Islet precursor cell (in vitro differentiated cells): ENCODE measurements around the gene DRD3.

Source experiments
- DNase-seq: peaks from one replicate; pipeline ENCODE4 v3.0.0-alpha.2; 2018

DRD3 gene

DNA sequence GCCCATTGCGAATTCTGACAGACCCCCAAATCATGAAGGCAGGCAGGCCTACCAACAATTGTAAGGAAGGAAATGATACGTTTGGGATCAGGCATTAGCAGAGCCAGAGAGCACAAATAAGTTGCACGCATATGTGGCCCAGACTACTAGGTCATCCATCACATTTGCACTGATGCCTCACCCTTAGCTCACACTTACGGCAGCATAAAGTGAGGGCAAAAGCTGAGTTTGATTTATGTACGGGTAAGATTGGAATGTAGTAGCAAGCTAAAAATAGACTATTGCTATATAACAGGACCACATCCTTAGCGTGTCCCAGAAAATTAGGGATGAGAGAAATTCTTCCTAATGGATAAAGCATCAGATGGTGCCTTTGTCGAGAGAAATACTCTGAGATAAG, 63.7 kb downstream of the DRD3 start:
- no peak for DNase-seq

DNA sequence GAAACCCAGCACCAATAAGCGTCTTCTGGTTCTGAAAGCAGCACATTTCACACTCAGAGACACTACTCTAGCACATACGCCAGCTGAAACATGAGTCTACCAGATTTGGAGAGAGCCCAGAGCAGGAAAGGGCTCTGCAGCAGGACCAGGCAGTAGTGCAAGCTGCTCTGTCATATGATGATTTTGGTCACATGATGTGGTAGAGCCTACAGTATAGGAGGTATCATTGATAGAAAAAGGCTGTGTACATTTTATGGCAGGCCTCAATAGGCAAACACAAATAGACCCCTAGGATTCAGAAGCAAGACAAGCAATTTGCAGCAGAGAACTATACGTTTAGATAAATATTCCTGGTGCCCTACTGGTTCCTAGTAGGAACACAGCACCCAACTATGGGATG, 64.1 kb downstream of the DRD3 start:
- DNase-seq, result no peak

DNA sequence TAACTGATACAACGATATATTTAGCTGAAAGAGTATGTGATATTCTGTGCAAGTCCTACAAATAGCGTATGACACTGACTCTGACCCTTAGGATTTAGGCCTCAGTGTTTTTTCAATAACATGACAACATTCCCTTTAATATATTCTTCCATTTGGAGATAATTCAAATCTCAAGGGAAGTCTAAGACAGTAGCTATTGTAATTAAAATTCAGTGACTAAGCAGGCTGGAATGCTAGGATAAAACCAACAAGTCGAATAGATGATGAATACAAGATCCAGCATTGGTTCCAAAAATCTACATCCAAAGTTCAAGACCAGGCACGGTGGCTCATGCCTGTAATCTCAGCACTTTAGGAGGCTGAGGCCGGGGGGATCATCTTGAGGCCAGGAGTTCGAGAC, 66.2 kb downstream of the DRD3 start:
- no peak for DNase-seq

DNA sequence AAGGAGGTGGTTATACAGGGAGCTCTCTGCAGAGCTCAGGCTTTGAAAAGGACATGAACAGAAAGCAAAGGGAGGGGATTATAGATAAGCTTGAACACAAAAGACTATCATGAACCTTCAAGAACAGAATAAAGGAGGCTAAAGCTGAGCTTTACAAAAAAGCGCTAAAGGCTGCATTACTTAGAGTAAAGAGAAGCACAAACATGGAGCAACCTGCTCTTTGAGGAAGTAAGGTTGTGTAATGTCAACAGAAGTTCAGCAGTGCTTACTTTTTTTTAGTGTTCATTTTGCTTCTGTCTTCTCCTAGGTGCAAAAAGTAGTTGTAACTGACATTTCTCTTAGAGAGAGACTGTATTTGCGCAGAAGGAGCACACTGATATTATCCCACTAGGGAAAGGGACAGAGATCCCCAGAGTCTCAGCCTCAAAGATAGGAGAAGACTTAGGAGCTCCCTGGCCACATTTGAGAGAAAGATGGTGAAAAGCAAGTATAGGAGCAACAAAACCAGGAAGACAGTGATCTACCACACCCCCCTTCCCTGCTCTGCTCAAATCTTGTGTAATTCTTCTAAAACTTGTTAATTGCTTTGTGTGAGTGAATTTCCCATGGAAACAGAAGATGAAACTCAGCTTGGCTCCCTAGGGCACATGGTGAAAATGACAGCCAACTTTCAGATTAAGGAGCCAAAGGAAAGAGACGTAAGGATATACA, 67.6 kb downstream of the DRD3 start:
- DNase-seq, result no peak

DNA sequence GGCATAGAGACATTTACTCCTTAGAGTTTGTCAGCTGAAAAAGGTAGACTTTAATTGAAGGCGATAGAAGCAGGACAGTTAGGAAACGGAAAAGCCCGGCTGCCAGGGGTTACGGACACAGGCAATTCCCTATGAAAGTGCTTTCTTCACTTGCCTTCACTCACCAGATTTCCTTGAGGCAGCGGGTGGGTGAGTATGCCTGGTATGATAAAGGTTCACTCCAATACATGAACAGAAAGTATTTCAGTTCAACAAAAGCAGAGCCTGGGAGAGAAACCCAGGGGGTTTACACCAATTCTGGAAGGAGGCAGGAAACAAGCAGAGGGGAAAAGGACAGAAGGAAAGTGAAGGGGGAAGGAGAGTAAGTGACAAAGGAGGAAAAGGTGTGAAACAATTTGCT, 68.4 kb downstream of the DRD3 start:
- no peak for DNase-seq

DNA sequence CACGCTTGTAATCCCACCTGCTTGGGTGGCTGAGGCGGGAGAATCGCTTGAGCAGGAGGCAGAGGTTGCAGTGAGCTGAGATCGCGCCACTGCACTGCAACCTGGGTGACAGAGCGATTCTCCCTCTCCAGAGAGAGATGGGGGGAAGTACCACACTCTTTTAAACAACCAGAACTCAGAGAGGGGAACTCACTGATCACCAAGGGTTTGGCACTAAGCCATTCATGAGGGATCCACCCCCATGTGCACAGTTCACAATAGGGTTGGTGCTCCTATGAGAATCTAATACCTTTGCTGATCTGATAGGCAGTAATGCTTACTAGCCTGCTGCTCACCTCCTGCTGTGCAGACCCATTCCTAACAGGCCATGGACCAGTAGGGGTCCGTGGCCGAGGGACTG, 70.7 kb downstream of the DRD3 start:
- no peak for DNase-seq

DNA sequence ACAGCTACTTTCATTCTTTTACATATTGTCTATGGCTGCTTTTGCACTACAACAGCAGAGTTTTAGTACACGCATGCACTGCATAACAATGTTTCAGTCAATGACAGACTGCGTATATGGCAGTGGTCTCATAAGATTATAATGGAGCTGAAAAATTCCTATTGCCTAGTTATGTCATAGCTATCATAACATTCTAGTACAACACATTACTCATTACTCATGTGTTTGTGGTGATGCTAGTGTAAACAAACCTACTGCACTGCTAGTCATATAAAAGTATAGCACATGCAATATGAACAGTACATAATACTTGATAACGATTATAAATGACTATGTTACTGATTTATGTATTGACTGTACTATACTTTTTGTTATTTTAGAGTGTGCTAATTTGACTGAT, 74.4 kb downstream of the DRD3 start:
- no peak for DNase-seq

DNA sequence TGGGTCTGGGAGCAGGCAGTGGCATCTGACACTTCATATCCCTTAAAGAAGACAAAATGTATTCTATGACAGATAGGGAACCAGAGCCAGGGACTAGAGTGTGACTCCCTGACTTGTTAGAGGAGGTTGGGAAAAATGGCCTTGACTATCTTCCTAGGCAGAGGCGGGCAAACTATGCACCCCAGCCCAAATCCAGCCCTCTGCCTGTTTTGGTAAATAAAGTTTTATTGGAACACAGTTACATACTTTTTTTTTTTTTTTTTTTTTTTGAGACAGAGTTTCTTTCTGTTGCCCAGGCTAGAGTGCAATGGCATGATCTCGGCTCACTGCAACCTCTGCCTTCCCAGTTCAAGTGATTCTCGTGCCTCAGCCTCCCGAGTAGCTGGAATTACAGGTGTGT, 75.0 kb downstream of the DRD3 start:
- no peak for DNase-seq

DNA sequence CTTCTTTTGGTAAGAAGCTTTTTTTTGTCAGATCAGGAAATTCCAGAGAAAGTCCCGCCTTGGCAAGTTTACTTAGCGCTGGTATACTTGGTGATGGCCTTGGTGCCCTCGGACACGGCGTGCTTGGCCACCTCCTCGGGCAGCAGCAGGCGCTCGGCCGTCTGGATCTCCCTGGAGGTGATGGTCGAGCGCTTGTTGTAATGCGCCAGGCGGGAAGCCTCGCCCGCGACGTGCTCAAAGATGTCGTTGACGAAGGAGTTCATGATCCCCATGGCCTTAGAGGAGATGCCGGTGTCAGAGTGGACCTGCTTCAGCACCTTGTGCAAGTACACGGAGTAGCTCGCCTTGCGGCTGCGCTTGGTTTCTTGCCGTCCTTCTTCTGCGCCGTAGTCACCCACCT, 75.7 kb downstream of the DRD3 start:
- DNase-seq, result no peak

DNA sequence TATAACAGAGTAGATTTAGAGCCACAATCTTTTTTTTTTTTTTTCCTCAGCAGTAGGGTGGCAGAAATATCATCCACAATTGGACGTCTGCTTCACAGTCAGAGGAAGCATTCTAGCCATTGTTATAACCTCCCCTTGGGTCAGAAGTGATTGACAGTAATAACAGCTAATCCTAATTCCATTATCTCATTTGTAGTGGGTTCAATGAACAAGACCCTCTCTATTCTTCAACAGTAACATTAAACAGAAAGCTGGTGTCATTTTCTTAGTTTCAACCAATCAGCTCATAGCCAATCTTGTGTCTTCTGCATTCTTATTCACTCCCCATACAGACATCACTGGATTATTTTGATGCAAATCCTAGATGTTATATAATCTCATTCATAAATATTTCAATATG, 77.8 kb downstream of the DRD3 start:
- DNase-seq, result no peak

DNA sequence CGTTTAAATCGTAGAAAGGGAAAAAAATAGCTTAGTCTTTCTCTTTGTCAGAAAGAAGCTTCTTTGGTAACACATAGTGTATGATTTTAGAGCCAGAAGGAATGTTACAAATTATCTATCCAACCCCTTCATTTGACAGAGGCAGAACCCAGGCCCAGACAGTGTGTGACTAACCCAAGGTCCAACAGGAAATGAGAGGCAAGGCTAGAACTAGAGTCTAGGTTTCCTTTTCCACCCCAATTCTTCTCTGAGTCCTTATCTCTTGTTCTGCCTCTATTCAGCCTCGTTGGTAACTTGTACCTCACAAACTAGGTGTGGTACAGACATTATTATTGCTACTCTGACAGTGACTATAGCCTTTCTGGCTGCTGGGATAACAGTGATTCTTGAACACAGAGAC, 83.1 kb downstream of the DRD3 start:
- DNase-seq, result no peak

DNA sequence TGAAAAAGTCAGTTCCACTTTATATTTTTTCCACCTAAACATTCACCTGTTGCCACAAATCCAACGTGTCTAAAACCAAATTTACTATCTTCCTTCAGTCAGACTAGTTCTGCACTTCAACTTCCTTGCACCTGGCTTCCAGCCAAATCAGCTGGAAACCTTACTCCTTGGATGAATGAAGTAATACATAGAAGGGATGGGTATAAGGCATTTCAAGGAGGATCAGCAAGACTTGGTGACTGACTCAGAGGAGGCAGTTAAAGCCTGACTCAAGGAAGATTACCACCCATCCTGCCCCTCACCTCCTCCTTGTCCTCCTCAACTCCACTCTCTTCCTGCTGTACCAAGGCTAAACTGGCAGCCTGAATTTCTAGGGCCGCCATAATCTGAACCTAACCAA, 85.3 kb downstream of the DRD3 start:
- no peak for DNase-seq

DNA sequence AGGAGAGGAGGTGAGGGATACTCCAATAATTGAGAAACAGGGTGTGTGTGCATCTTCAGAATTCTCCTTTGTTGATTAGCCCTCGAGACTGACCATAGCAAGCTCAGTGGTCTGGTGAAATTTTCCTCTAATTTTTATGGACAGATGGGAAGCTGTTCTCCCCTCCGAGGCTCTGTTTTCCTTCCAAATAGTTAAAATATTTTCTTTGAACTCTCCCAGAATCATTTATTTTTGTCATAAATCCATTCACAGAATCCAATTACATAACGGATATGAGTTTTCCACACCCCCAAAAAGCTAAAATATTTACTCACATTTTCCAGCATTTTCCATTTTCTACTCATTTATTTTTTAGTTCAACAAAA, 85.9 kb downstream of the DRD3 start:
- no peak for DNase-seq

DNA sequence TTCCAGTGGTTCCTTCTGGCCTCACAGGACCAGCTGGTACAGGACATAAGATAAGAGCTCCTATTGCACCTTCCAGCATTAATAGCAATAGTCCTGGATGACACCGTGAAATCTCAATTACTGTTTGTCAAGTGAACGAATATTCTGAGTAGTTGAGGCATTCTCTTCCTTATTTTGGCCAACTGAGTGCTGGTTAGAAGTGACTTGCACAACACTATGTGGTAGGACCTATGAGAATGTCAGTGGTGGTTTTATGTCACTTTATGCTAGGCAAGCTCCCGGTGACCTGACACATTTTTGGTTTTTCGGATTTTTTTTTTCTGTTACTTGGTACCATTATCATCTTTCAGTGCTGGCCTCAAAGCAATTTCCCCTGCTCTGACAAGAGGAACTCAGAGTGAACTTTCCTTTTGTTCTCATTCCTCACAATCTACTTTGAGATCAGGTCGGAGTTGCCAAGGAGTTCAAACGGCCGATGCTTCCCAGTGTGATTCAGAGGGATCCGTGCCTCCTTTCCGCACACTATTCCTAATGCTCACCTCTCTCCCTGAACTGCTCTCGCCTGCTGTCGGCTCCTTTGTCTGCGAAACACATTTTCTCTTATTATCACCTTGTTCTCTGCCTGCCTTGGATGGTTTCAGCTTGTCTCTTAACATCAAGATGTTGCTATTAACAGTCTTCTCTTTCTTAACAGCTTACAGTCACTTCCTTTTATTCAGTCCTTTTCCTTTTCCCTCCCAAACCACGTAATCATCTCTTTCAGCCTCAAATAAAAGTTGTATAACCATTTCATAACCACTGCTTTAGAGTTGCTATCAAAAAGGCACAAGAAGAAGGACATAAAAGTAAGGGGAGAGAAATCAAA, 86.5 kb downstream of the DRD3 start:
- no peak for DNase-seq

DNA sequence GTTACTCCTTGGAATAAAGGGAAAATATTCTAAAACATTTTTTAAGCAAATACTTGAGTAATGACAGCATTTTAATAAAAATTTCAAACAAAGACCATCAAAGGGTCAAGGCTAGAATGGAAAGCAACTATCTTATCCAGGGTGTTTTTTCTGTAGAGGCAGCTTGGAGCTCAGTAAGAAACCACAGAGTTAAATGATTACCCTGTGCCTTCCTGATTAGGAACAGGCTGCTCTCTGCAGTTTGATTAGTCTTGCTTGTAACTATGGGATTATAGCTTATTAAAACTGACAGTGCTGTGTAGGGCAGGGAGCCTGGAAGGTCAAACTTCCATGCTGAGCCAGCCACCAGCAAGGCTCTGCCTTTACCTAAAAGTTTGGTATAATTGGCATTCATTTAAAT, 89.2 kb downstream of the DRD3 start:
- no peak for DNase-seq

DNA sequence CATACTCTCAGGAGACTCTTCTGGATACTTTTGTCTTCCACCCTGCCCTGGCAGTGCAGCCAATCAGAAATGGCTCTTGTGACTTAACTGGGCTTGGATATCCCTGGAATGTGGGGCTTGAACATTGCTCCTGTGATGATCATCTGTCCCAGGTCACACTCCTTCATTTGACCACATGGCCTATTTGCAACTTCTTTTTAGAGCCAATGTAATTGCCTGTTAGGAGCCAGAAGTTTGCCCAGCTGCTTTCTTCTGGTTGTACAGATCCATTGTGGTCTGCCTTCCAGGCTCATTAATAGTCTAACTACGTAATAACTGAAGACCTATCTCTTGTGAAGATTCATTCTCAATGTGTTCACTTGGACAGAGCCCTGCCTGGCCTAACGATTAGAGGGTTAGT, 92.5 kb downstream of the DRD3 start:
- DNase-seq, result no peak

DNA sequence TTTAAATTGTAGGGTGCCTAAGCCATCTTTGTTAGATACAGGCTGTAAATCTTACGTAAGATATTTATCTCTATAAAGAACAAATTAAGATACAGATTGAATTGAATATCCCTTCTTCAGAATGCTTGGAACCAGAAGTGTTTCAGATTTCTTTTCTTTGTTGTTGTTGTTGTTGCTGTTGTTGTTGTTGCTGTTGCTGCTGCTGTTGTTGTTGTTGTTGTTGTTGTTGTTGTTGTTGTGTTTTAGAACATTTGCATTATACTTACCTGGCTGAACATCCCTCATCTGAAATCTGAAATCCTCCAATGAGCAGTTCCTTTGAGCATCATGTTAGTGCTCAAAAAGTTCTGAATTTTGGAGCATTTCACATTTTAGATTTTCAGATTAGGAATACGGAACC, 95.7 kb downstream of the DRD3 start:
- no peak for DNase-seq

DNA sequence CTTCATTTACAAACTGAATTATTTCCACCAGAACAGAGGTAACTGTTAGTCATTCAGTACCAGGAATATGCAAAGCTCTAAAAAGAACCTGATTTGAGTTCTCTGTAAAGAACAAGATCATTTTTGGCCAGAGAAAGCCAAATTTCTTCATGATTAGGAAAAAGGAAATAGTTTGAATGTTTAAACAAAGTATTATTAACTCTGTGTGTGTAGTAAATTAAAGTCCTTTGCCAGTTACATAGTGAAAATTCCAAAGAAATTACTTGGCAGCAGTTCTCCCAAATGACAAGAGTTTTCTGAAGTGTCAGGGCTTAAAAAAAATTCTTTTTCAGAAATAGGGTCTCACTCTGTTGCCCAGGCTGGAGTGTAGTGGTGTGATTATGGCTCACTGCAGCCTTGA, 97.8 kb downstream of the DRD3 start:
- no peak for DNase-seq

DNA sequence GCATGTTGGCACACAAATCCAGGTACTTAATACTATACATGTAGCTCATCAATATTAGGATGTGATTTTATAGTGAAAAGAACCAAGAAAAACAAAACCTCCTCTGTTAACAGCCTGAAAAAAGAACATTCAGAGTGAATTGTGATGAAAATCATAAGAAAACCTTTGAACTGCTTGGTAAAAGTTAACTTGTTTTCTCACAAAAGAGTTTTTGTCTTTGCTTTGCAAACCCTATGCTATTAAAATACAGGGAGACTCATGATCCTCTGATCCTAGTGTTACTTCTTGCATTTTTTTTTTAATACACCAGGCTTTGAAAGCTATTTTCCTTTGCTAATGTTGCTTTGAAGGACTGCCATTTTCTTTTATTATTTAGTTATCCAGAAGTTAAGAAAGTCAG, 98.7 kb downstream of the DRD3 start:
- DNase-seq, result no peak

DNA sequence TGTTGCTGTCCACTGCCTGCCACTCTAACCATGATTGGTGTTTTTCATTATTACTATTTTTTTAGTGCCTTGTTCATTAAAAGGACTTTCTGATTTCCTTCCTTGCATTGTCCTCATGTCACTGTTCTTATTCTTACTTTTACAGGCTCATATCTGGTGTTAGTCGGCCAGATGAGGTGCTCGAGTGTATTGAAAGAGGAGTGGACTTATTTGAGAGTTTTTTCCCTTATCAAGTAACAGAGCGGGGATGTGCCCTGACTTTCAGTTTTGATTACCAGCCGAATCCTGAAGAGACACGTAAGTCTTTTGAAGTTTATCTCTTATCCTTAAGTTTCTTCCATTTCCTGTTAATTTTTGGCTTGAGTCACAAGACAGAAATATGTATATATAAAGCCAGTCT, 99.1 kb downstream of the DRD3 start:
- DNase-seq, result no peak

DNA sequence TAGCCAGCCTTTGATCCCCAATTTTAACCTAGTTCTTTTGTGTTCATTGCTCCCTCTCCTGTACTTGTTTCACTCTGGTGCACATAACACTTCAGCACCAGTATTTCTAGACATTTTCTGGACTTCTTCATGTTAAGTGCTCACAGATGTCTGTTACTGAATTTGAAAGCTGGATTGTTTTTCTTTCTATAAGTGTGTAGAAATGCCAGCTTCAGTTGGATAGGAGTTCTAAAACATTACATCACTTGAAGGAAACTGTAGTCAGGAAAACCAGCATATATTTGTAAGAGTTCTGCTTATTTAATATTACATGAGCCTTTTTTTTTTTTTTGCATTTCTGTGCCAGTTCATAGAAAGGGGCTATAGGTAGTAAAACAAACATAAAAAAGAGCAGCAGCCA, 100.7 kb downstream of the DRD3 start:
- no peak for DNase-seq
